GM19193 (cell line): ENCODE measurements around the gene FADS1.

ENCODE experiments used
- POLR2A ChIP-seq: IDR thresholded peaks from 4 replicates; pipeline ENCODE4 v1.6.1; 2011; ENCODE audit not compliant: insufficient read depth, insufficient read length; ENCODE audit errors: extremely low read depth

Gene FADS1

GRCh38 chr11:61756452-61757212 is 60.2 kb downstream of the FADS1 start:
- peak; percentile 59 for TF ChIP-seq POLR2A

GRCh38 chr11:61756147-61756451 is 60.7 kb downstream of the FADS1 start:
- TF ChIP-seq POLR2A, result no peak

- TF ChIP-seq POLR2A, result no peak
These were observed 62.0 kb downstream of the FADS1 start for GRCh38 chr11:61754534-61755482.

GRCh38 chr11:61753672-61754071 is 63.1 kb downstream of the FADS1 start:
- TF ChIP-seq POLR2A, result no peak

- TF ChIP-seq POLR2A, result no peak
These were observed 63.8 kb downstream of the FADS1 start for GRCh38 chr11:61752925-61753521.

GRCh38 chr11:61752117-61752924 is 64.5 kb downstream of the FADS1 start, which contains the start of gene MYRF:
Gene MYRF (plus strand): TSS chr11:61752636. CDS start chr11:61752745, 109 bp downstream.
- TF ChIP-seq POLR2A, result no peak

- TF ChIP-seq POLR2A, result no peak
These were observed 65.4 kb downstream of the FADS1 start for GRCh38 chr11:61751384-61751783.

- TF ChIP-seq POLR2A, result no peak
These were observed 66.1 kb downstream of the FADS1 start for GRCh38 chr11:61750631-61751273.
